Astrocyte (in vitro differentiated cells and primary cell): Measurements from ENCODE around the gene KRT83.

Source experiments
- EZH2 ChIP-seq: IDR thresholded peaks from 2 replicates; pipeline ENCODE4 v1.6.1; 2012; ENCODE audit warnings: mild to moderate bottlenecking, low read length, inconsistent platforms; ENCODE audit not compliant: insufficient read depth
- TF ChIP-seq, protein P1 (sequence below): IDR thresholded peaks from 2 replicates; pipeline ENCODE4 v1.5.1; 2011; ENCODE audit warnings: low read depth, mild to moderate bottlenecking, inconsistent platforms, low read length, moderate library complexity; ENCODE audit not compliant: insufficient read depth

DNA sequence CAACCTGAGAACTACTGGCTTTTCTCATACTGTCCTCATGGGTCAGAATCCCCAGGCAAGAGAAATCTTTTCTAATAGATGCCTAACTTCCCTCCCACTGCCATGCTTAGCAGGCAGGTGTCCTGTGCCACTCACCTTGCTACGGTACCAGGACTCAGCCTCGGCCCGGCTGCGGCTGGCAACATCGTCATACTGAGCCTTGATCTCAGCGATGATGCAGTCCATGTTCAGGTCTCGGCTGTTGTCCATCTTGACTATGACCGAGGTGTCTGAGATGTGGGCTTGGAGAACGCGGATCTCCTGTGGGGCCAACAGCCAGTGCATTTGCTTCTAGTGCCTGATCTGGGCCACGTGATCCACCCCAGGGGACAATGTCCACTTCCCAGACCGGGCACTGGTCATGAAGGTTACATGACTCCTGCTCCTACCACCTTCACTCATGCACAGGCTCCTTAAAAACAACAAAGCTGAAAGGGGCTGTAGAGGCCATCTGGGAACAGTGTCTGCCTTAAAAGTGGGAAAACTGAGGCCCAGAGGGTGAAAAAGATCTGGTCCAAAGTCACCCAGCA is 42.0 kb upstream of the KRT83 start:
- TF ChIP-seq, protein P1, sequence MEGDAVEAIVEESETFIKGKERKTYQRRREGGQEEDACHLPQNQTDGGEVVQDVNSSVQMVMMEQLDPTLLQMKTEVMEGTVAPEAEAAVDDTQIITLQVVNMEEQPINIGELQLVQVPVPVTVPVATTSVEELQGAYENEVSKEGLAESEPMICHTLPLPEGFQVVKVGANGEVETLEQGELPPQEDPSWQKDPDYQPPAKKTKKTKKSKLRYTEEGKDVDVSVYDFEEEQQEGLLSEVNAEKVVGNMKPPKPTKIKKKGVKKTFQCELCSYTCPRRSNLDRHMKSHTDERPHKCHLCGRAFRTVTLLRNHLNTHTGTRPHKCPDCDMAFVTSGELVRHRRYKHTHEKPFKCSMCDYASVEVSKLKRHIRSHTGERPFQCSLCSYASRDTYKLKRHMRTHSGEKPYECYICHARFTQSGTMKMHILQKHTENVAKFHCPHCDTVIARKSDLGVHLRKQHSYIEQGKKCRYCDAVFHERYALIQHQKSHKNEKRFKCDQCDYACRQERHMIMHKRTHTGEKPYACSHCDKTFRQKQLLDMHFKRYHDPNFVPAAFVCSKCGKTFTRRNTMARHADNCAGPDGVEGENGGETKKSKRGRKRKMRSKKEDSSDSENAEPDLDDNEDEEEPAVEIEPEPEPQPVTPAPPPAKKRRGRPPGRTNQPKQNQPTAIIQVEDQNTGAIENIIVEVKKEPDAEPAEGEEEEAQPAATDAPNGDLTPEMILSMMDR, result no peak
- TF ChIP-seq EZH2, result no peak
